ENCODE measurements around the gene TCAIM.
"Not testable (repeated sequence)": the region's sequence is repeated elsewhere in the genome, so short reads cannot be mapped to it uniquely, and the experiment has no call there.

Gene TCAIM

GRCh38 chr3:44348993-44349392 is 10.4 kb downstream of the TCAIM start:
- no peak for DNase-seq

- no peak for DNase-seq
Observed at GRCh38 chr3:44353355-44353924, 14.9 kb downstream of the TCAIM start.

- DNase-seq: no peak
Observed at GRCh38 chr3:44355362-44356033, 16.9 kb downstream of the TCAIM start.

- DNase-seq: no peak
Observed at GRCh38 chr3:44359146-44359751, 20.7 kb downstream of the TCAIM start.

GRCh38 chr3:44363591-44363990 is 25.0 kb downstream of the TCAIM start:
- no peak for DNase-seq

GRCh38 chr3:44365952-44366351 is 27.4 kb downstream of the TCAIM start:
- DNase-seq: no peak

- no peak for DNase-seq
Observed at GRCh38 chr3:44375450-44375849, 36.9 kb downstream of the TCAIM start.

GRCh38 chr3:44387404-44387803 is 48.8 kb downstream of the TCAIM start:
- no peak for DNase-seq

- no peak for DNase-seq
Observed at GRCh38 chr3:44392489-44392888, 53.9 kb downstream of the TCAIM start.

- DNase-seq: no peak
Observed at GRCh38 chr3:44395714-44396113, 57.1 kb downstream of the TCAIM start.

- DNase-seq: no peak
Observed at GRCh38 chr3:44396200-44397171, 57.9 kb downstream of the TCAIM start.

- DNase-seq: not testable (repeated sequence)
Observed at GRCh38 chr3:44398271-44398670, 59.7 kb downstream of the TCAIM start.

- no peak for DNase-seq
Observed at GRCh38 chr3:44398853-44399252, 60.3 kb downstream of the TCAIM start.

GRCh38 chr3:44400771-44401170 is 62.2 kb downstream of the TCAIM start:
- no peak for DNase-seq

GRCh38 chr3:44402548-44402947 is 64.0 kb downstream of the TCAIM start:
- DNase-seq: no peak

GRCh38 chr3:44409640-44410410 is 71.3 kb downstream of the TCAIM start:
- DNase-seq: no peak

- no peak for DNase-seq
Observed at GRCh38 chr3:44411031-44411645, 72.6 kb downstream of the TCAIM start.

GRCh38 chr3:44412365-44412764 is 73.8 kb downstream of the TCAIM start:
- no peak for DNase-seq

GRCh38 chr3:44414517-44415090 is 76.0 kb downstream of the TCAIM start:
- no peak for DNase-seq

- no peak for DNase-seq
Observed at GRCh38 chr3:44415421-44415820, 76.9 kb downstream of the TCAIM start.

Data from activated gamma-delta T cell treated with Interleukin-2 at 50 U/mL for 16 hours (primary cell).